GM21526 (cell line): ENCODE measurements around the gene OR52I1.

Experiments used
- ATAC-seq: cut with Tn5 transposase; IDR thresholded peaks from one replicate; pipeline ENCODE4 v1.9.1; 2021; ENCODE audit warnings: moderate library complexity; ENCODE audit not compliant: unreplicated experiment, low FRiP score

The OR52I1 gene, protein sequence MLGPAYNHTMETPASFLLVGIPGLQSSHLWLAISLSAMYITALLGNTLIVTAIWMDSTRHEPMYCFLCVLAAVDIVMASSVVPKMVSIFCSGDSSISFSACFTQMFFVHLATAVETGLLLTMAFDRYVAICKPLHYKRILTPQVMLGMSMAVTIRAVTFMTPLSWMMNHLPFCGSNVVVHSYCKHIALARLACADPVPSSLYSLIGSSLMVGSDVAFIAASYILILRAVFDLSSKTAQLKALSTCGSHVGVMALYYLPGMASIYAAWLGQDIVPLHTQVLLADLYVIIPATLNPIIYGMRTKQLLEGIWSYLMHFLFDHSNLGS

DNA sequence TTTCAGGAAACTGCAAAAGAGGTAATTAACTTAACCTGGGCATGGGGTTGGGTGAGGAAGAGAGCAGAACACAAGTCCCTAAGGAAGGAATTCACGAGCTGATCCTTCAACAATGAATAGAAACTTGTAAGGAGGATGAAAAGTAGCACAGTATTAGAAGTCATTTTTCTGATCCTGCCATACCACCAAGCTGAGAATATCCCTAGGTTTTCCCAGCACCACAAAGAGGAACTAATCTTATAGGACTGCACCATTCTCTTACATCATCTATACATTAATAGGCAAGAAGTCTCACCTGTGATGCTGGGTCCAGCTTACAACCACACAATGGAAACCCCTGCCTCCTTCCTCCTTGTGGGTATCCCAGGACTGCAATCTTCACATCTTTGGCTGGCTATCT lies at the start of gene OR52I1:
OR52I1 (plus strand) TSS at position 301 of the 400 bp plus-strand sequence; CDS start at position 301, 0 bp downstream.
- ATAC-seq = no peak

DNA sequence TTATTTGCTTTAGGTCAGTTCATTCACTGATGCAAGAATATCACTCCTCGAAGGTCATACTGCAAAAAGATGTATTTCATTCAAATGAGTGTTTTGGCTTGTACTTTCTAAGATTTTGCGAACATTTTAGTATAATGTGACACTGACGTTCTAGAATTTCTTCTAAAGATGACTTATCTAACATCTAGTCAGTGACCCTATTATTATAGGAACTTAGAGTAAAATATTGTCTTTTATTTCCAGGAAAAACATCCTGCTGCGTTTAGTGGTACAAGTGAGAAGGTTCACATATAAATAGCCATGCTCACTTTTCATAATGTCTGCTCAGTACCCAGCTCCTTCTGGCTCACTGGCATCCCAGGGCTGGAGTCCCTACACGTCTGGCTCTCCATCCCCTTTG lies 48.9 kb upstream of the OR52I1 start, which contains the start of gene OR52M1:
OR52M1 (plus strand) TSS at position 301 of the 400 bp plus-strand sequence; CDS start at position 301, 0 bp downstream.
- ATAC-seq = no peak

DNA sequence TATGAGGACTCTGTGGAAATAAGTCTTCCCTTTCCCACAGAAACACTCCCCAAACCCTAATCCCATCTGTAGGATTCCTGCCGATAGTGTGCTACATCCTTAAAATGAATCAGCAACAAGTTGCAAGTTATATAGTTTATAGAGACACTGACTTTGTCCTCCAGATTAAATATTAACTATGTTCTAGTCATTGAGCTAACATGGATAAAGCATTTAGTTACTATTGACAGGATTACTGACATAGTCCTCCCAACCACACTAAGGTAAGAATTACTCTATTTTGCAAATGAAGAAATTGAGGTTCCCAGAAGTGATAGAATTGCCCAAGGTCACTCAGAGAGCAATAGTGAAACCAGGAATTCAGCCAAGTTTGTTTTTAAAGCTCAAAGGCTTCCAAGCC lies 47.0 kb upstream of the OR52I1 start:
- no peak for ATAC-seq

DNA sequence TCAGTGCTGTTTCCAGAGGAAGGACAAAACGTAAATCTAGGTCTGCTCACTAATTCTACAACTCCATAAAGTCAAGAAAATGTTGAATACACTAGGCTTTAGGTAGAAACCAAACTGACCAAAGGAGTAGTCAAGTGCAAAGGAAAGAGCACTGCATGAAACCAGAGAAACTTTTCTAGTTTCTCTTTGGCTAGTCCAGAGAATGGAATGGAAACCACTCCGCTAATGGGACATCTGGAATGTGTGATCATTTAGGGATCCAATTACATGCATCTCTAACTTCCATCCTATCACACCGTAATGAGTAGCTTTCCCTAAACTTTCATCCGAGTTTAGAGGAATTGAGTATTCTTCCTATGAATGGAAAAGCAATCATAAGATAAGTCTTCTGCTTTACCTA lies 46.4 kb upstream of the OR52I1 start:
- no peak for ATAC-seq

DNA sequence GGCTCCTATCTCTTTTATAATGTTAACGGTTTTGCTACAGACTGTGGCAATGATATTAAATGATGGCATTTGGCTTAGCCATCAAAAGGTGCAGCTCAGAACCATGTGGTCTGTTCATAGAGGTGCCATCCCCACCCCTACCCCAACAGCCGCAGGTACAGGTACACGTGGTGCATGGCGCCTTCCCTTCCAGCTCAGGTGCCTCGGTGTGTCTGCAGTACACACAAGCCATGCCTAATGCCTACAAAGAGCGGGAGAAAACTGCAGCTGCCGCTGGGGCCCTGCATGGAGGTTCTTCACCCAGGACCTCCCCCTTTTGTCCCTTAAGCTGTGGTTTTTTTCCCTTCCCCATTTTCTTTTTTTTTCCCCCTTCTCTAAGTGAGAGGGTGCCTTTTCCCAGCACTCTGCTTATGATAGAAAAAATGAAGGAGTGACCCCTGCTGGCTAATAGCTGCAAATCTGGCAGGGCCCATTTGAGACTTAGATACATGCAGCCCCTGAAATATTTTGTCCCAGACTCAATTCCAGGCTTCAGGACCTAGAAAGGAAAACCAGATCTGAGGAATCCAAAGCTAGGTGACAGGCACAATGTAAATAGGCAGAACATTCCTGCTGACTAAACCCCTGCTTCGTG lies 42.4 kb upstream of the OR52I1 start:
- no peak for ATAC-seq

DNA sequence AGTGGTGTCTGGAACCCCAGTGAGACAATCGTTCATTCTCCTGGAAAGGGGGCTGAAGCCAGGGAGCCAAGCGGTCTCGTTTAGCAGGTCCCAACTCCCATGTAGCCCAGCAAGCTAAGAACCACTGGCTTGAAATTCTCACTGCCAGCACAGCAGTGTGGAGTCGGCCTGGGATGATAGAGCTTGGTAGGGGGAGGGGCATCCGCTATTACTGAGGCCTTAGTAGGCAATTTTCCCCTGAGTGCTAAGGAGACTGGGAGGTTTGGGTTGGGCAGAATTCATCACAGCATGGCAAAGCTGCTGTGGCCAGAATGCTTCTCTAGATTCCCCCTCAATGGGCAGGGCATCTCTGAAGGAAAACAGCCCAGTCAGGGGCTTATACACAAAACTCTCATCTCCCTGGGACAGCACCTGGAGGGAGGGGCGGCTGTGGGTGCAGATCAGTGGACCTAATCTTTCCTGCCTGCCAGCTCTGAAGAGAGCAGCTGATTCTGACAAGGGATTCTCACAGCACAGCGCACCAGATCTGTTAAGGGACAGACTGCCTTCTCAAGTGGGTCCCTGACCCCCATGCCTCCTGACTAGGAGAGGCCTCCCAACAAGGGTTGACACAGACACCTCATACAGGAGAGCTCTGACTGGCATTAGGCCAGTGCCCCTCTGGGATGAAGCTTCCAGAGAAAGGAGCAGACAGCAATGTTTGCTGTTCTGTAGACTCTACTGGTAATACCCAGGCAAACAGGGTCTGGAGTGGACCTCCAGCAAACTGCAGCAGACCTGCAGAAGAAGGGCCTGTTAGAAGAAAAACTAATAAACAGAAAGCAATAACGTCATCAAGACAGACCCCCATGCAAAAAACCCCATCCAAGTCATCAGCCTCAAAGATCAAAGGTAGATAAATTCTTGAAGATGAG lies 34.1 kb upstream of the OR52I1 start:
- ATAC-seq = no peak

DNA sequence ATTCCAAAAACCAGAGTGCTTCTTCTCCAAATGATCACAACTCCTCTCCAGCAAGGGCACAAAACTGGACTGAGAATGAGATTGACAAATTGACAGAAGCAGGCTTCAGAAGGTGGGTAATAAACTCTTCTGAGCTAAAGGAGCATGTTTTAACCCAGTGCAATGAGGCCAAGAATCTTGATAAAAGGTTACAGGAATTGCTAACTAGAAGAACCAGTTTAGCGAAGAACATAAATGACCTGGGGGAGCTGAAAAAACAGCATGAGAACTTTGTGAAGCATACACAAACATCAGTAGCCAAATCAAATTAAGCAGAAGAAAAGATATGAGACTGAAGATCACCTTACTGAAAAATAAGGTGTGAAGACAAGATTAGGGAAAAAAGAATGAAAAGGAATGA lies 33.4 kb upstream of the OR52I1 start:
- no peak for ATAC-seq

DNA sequence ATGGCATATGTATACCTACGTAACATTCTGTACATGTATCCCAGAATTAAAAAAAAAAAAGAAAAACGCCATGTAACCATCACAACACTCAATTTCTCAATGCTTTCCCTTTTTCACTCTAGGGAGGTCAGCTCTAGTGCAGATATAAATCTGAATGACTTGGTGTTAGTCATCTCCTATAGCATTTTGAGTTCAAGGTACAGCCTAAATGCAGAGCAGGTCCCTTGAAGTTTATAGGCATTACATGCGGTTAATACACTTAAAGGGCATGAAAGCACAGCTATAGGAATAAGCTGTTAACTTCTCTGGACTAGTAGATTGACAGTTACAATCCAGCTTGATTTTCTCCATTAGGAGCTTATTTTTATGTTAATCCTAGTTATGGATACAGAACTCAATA lies 28.5 kb upstream of the OR52I1 start:
- ATAC-seq = no peak

DNA sequence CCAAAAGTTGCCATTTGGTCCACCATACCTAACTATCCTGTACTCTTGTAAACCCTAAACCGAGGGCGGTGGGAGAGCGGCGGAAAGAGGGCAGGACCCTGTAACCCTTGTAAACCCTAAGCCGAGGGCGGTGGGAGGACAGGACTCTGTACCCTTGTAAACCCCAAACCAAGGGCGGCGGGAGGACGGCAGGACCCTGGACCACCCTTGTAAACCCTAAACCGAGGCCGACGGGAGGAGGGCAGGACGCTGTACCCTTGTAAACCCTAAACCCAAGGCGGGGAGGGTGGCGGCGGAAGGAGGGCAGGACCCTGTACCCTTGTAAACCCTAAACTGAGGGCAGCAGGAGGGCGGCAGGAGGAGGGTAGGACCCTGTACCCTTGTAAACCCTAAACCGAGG lies 24.8 kb upstream of the OR52I1 start:
- ATAC-seq = no peak

DNA sequence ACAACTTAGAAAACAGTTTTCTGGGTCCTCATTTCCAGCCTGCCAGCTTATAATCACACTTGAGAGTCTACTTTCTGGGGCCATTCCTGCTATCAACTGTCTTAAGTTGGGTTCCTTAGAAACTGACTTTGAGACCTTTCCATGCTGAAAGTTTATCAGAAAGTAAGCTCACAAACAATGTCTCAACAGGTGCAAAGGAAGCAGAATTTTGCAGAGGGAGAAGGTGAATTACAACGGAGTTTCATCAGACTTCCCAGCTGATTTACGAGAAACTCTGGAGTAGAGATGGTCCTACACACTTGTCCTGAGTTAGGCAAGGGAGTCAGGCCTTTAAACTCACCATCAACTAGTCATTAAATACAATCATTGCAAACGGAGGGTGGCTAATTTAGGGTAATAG lies 17.0 kb upstream of the OR52I1 start:
- ATAC-seq = no peak

DNA sequence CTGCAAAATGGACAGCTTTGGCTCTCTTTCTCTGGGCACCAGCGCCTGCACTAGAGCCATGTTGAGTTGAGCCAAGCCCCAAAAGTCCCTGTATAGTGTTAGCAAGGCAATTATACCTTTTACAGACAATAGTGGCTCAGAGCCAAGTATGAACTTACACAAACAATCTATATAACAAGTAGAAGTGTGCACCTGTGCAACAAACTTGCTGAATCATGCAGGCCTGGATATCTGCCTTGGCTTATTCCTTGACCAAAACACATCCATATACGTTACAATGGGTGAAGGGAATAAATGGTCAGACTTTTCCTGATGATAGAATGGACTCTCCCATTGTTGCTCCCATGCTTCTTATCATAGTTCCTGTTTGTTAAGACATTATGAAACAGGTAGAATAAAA lies 16.1 kb upstream of the OR52I1 start:
- ATAC-seq = no peak

DNA sequence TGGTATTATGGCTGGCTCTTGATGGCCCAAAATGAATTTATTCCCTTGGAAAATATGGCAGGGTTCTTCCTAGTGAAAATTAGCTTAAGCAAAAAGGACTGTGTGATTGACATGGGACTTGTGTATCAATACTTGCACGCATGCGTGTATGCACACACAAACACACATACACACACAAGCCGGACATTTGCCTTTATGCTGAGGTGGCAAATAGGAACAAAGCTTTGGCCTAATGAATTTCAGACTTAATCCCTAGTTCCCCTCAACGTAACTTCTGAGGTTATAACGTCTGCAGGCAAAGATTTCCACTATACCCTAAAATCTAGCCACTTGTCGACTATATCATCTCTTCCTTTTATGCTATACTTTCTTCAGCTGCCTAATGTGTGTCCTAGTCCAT lies 15.2 kb upstream of the OR52I1 start:
- ATAC-seq = no peak

DNA sequence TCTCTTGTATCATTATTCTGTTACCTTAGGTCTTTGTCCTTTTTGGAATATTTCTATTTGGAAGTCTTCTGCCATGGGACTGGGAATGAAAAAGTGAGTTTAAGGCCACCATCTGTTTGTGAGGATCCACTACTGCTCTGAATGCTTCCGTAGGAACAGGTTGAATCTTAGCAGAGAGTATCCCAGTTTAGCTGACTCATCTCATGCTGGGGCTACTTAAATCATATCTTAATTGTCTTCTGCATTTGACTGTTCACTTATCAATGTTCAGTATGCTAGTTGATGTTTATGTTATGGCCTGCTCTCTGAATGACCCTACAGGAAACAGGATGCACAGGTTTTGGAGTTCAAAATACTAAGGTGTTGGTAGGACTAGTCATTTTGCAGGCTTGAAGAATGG lies 13.7 kb upstream of the OR52I1 start:
- no peak for ATAC-seq

DNA sequence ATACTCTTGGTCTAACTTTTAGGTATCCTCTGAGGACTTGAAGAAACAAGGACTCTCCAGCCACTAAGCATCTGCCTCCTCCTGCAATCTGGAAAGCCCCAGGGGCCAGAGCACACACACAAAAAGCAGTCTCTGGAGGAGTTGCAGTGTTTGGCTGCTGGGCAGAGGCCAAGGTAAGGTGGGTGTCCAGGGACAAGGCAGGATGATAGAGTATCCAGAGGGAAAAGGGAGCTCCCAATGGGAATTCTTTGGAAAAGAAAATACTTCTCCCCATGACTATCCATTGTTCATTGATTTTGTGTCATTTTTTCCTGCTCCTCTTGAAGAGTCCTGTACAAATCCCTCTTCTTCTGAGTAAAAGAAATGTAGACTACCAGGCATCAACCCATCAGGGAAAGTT lies 12.4 kb upstream of the OR52I1 start, which contains the start of gene OR52I2:
OR52I2 (plus strand) TSS at position 301 of the 400 bp plus-strand sequence.
- no peak for ATAC-seq

DNA sequence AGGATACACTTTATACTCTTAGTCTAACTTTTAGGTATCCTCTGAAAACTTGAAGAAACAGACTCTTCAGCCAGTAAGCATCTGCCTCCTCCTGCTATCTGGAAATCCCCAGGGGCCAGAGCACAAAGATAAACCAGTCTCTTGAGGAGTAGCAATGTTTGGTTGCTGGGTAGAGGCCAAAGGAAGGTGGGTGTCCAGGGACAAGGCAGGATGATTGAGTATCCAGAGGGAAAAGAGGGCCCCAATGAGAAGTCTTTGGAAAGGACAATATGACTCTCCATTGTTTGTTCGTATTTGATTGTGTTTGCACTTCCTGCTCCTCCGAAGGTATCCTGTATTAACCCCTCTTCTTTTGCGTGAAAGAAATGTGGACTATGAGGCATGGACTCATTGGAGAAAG lies 4.8 kb upstream of the OR52I1 start:
- ATAC-seq = no peak

DNA sequence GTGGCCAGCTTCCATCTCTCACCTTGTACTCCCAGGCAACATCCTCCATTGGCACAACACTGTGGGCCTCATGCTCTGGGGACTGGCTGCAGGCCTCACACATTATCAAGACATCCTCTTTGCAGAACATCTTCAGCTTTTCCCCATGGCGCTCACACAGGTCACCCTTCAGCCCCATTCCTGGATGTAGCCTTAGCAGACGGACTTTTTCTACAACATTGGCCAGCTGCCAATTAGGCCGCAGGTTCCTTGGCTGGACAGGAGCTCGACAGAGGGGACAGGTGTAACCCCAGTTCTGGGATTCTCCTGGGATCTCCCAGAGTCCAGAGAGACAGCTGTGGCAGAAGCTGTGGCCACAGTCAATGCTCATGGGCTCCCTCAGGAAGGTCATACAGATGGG lies 11.2 kb downstream of the OR52I1 start:
- no peak for ATAC-seq

DNA sequence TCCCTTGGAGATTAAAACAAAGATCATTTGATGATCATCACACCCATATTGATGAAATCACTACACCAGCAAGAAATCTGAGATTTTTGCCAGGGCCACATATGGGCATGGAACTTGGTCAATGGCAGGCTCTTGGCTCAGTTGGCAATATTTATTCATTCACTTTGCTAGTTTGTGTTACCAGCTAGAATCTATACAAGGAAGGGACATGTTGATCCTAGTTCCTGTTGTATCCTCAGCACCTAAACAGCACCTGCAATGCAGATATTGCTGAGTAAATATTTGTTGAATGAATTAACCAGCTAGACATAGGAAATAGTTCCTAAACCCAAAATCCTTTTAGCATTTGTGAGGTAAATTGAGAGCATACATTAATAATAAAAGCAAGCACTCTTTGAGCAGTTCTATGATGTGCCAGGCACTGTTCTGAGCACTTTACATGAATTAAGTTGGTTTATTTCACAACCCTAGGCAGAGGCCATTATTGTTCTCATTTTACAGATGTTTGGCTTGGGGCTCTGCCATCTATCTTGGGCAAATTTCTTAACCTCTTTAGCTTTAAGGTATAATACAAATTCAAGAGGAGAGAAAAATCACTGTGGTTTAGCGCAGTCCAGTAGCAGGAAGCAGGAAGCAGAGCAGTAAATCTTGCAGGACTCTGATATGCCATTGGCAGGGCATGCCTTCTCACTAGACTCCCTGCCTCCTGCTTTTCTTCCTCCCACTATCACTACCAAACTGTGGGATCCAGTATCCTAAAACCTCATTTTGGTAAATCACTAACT lies 12.6 kb downstream of the OR52I1 start:
- ATAC-seq = no peak

DNA sequence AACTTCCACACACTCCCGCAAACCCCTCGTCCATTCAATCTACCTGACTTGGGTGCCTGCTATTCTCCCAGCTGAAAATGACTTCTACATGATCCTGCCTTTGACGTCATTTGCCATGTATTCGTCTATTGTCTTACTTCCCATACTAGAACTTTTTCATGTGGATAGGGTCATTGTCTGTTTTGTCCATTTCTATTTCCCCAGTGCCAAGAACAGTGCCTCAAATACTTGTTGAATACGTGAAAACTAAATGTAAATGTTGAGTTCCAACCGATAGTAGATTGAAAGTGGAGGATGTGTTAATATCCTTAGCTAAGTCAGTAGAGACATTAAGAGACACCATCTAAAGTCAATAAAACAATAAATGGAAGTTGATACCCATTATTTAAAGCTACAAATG lies 13.3 kb downstream of the OR52I1 start:
- ATAC-seq = no peak

DNA sequence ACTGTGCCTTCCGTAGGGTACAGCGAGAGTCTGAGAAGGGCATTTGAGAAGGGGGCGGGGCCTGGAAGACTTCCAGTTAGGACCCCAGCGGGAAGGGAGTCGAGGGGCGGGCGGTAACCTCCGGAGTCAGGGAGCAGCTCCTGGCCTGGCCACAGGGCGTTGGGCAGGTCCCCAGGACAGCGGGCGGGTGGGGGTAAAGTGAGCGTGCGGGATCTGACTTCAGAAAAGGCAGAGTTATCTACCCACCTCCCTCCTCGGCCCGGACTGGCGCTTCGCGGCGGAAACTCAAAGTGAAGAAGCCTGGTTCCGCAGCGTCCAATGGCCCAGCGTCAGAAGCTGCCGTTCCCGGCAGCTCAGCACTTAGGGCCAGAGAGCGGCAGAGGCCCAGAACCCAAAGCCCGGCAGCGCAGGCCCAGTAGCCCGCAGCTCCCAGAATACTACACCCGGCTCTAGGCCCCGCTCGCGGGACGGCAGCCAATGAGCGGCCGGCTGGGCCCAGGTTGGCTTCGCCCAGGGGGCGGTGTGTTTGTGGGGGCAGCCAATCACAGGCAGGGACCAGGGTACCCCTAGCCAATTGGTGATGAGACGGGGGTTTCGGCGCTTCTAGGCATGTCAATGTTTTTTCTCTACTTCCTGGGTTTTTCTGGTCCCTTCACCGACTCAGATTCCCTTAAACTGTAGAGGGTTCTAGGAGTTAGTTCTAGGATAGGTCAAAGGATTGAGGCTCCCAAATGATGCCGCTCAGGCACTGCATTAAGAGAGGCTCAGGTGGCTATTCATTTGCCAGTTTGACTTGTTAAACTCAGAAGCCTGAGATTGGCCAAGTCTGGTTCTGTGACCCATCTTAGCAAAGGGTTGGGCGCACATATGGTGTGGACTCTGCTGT lies 14.2 kb downstream of the OR52I1 start, which contains the start of gene TRIM68:
TRIM68 (minus strand) TSS at position 451 of the 886 bp plus-strand sequence. CDS start 2,727 bp downstream, outside the sequence.
- ATAC-seq = peak; percentile 100
